ENCODE results near the gene SLC16A1. TPM values are rescaled to one million over a fixed set of nuclear protein-coding genes. Genes with fewer than 3 reads are reported as not detected.

The SLC16A1 gene
- total and polyA plus RNA-seq, 4 donors = 28.3 to 87.3 (median 34.5) TPM

GRCh38 chr1:112866151-112866550 is 89.8 kb downstream of the SLC16A1 start:
- H3K27ac ChIP-seq (ENCODE audit: low read depth in 1 of 2, low read length in 2 of 2) = no peak overlapping the region
- no peaks in the 10 kb centered on the region for H3K9me3 ChIP-seq (ENCODE audit: control insufficient read depth in 4 of 4, low read length in 3 of 4)

More at GRCh38 chr1:112866151-112866550, 89.8 kb downstream of the SLC16A1 start:
- Histone ChIP-seq H3K36me3 (ENCODE audit: control insufficient read depth in 4 of 4, insufficient read depth in 3 of 4, low read depth in 1 of 4, low read length in 3 of 4) (no peaks in the 10 kb centered on the region), H3K27me3 (ENCODE audit: control insufficient read depth in 4 of 4, insufficient read depth in 4 of 4, low read length in 3 of 4) (no peaks in the 10 kb centered on the region), H3K4me3 (ENCODE audit: low read depth in 1 of 3, low read length in 3 of 3) (no peak overlapping the region), H3K4me1 (ENCODE audit: control insufficient read depth in 4 of 4, insufficient read depth in 4 of 4, low read length in 3 of 4) (no peaks in the 10 kb centered on the region), H3K9ac (ENCODE audit: low read depth in 1 of 2, low read length in 2 of 2) (no peak overlapping the region)
- WGBS = 98% methylated on average over 2 of the region's 2 CpGs
- no peak for TF ChIP-seq MAX (IDR thresholded peaks at IDR 0.05)
- no peak for TF ChIP-seq FOXA1 (IDR thresholded peaks at IDR 0.05)
- no peak for TF ChIP-seq GABPA (IDR thresholded peaks at IDR 0.05 in 1 of 2, conservative IDR thresholded peaks at IDR 0.05 in 1 of 2)
- no peak for TF ChIP-seq NR2F2 (IDR thresholded peaks at IDR 0.05)
- no peak for TF ChIP-seq JUND (IDR thresholded peaks at IDR 0.05)
- no peak for TF ChIP-seq SP1 (IDR thresholded peaks at IDR 0.05)
- TF ChIP-seq TAF1 (conservative IDR thresholded peaks at IDR 0.05) = no peak
- no peak for TF ChIP-seq EGR1 (IDR thresholded peaks at IDR 0.05; ENCODE audit: low read depth in 2 of 2)
- TF ChIP-seq, protein P1, sequence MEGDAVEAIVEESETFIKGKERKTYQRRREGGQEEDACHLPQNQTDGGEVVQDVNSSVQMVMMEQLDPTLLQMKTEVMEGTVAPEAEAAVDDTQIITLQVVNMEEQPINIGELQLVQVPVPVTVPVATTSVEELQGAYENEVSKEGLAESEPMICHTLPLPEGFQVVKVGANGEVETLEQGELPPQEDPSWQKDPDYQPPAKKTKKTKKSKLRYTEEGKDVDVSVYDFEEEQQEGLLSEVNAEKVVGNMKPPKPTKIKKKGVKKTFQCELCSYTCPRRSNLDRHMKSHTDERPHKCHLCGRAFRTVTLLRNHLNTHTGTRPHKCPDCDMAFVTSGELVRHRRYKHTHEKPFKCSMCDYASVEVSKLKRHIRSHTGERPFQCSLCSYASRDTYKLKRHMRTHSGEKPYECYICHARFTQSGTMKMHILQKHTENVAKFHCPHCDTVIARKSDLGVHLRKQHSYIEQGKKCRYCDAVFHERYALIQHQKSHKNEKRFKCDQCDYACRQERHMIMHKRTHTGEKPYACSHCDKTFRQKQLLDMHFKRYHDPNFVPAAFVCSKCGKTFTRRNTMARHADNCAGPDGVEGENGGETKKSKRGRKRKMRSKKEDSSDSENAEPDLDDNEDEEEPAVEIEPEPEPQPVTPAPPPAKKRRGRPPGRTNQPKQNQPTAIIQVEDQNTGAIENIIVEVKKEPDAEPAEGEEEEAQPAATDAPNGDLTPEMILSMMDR (IDR thresholded peaks at IDR 0.05; ENCODE audit: low read depth, low read length, missing input control) = no peak
- no peak for TF ChIP-seq ATF3 (IDR thresholded peaks at IDR 0.05)
- no peak for TF ChIP-seq REST (IDR thresholded peaks at IDR 0.05)
- no peak for TF ChIP-seq ZBTB33 (IDR thresholded peaks at IDR 0.05)
- TF ChIP-seq HNF4G (IDR thresholded peaks at IDR 0.05) = no peak
- TF ChIP-seq YY1 (IDR thresholded peaks at IDR 0.05) = no peak
- no peak for TF ChIP-seq RXRA (IDR thresholded peaks at IDR 0.05)
- no peak for DNase-seq (ENCODE audit: low spot score)
